HG03066 (cell line): ENCODE results near the gene GTF2IRD1.
"Not testable (repeated sequence)": the region's sequence is repeated elsewhere in the genome, so short reads cannot be mapped to it uniquely, and the experiment has no call there.

Source experiments
- ATAC-seq: cut with Tn5 transposase; IDR thresholded peaks from one replicate; pipeline ENCODE4 v1.9.1; 2021; ENCODE audit warnings: low read depth; ENCODE audit not compliant: unreplicated experiment

Gene GTF2IRD1

GRCh38 chr7:74554178-74554577, 100.5 kb downstream of the GTF2IRD1 start:
- no peak for ATAC-seq

- ATAC-seq, result no peak
Measured at GRCh38 chr7:74560086-74560719, 106.5 kb downstream of the GTF2IRD1 start.

- ATAC-seq, result no peak
Measured at GRCh38 chr7:74561898-74562613, 108.3 kb downstream of the GTF2IRD1 start.

DNA sequence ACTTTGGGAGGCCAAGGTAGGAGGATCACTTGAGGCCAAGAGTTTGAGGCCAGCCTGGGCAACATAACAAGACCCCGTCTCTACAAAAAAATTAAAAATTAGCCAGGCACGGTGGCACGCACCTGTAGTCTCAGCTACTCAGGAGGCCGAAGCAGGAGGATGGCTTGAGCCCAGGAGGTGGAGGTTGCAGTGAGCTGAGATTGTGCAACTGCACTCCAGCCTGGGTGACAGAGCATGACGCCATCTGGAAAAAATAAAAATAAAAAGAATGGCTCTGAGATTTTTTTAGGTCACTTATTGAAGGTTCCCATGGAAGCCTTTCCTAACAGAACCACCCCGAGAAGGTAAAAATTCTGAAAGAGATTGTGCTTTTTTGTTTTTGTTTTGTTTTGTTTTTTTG, 109.9 kb downstream of the GTF2IRD1 start:
- not testable (repeated sequence) for ATAC-seq

- ATAC-seq, result no peak
Measured at GRCh38 chr7:74567318-74567668, 113.6 kb downstream of the GTF2IRD1 start.

GRCh38 chr7:74568658-74569057, 115.0 kb downstream of the GTF2IRD1 start:
- ATAC-seq, result no peak

DNA sequence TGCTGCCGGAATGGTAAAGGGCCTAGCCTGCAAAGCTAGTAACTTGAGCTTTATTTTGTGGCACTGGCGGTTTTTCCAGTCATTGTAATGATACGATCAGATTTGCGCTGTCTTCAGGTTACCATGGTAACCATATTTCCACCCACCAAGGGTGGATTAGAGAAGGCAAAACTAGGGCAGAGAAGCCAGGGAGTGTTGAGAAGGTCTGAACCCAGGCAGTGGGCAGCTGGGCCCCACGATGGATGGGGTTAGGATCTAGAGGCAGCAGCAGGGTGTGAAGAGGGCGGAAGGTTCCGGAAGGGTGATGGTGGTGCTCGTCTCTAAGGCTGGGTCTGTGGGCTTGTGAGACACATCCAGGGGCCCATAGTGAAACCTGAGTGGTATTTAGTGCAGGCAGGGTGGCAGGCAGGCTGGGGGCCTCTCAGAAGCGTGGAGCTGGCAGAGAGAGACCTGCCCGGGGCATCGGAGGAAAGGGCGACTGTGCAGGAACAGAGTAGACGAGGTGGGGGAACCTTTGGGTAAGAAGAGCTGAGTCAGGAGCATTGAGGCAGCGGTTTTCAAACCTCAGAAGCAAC, 115.9 kb downstream of the GTF2IRD1 start:
- ATAC-seq, result no peak

- no peak for ATAC-seq
Measured at GRCh38 chr7:74570533-74571156, 116.9 kb downstream of the GTF2IRD1 start.

DNA sequence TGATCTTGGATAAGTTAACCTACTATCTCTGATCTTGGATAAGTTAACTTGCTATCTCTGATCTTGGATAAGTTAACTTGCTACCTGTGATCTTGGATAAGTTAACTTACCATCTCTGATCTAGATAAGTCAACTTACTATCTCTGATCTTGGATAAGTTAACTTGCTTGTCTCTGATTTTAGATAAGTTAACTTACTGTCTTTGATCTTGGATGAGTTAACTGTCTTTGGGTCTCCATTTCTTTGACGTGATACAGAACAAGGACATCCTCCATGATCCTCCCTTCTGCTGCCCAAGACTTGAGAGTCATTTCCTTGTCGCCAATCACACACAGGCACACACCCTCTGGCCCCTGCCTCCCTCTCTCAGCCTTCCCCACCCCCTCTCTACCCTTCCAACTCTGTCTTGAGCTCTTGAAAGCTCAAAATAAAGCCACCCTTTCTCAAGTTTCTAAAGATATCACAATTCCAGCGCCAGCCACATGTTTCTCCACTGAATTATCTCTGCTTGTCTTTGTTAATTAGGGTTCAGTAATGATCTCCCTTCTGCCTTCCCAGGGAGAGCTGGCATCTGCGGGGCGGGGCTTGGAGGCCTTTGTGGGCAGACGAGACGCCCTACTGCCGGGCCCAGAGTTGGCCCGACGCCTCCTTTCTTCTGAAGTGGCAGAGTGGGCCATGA, 118.7 kb downstream of the GTF2IRD1 start:
- ATAC-seq, result no peak

- ATAC-seq, result no peak
Measured at GRCh38 chr7:74573512-74573911, 119.8 kb downstream of the GTF2IRD1 start.

- no peak for ATAC-seq
Measured at GRCh38 chr7:74575083-74575784, 121.5 kb downstream of the GTF2IRD1 start.

- no peak for ATAC-seq
Measured at GRCh38 chr7:74575811-74576210, 122.1 kb downstream of the GTF2IRD1 start.

- no peak for ATAC-seq
Measured at GRCh38 chr7:74579800-74580685, 126.3 kb downstream of the GTF2IRD1 start.

DNA sequence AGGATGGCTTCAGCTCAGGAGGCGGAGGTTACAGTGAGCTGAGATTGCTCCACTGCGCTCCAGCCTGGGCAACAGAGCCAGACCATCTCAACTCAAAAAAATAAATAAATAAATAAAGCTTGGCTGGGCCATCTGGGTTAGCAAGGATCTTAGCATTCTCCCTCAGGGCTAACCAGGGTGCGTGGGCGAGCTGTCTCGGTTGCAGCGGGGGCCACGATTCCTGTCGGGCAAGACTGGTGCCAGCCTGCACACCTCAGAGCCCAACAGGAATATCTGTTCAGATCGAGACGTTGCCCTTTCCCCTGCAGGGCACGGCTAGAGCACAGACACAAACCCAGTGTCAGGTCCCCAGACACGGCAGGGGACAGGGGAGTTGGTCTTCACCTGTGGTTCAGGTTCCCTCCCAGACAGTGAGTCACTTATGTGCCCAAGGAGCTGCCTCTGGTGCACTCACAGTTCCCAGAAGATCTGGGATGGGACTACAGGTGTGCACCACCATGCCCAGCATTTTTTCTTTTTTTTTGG, 128.3 kb downstream of the GTF2IRD1 start:
- no peak for ATAC-seq

- no peak for ATAC-seq
Measured at GRCh38 chr7:74582447-74583039, 128.8 kb downstream of the GTF2IRD1 start.

GRCh38 chr7:74583630-74584029, 129.9 kb downstream of the GTF2IRD1 start:
- no peak for ATAC-seq

DNA sequence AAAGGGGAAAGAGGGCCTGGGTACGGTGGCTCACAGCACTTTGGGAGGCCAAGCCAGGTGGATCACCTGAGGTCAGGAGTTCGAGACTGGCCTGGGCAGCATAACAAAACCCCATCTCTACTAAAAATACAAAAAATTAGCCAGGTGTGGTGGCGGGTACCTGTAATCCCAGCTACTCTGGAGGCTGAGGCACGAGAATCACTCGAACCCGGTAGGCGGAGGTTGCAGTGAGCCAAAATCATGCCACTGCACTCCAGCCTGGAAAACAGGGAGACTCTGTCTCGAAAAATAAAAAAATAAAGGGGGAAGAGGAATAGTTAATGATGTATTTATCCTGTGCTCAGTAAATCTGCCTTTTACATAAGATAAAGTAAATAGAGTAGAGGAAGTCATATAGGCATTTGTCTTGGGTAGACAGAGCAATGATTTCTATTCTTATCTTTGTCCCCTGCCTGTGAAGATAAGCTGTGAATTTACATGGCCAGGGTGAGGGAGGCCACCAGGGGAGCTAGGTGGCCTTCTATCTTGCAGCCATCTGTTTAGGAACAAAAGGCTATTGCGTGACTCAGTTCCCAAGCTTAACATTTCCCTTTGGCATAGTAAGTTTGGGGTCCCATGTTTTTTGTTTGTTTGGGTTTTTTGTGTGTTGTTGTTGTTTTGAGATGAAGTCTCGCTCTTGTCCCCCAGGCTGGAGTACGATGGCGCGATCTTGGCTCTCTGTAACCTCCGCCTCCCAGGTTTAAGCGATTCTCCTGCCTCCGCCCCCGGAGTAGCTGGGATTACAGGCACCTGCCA, 130.7 kb downstream of the GTF2IRD1 start:
- no peak for ATAC-seq

DNA sequence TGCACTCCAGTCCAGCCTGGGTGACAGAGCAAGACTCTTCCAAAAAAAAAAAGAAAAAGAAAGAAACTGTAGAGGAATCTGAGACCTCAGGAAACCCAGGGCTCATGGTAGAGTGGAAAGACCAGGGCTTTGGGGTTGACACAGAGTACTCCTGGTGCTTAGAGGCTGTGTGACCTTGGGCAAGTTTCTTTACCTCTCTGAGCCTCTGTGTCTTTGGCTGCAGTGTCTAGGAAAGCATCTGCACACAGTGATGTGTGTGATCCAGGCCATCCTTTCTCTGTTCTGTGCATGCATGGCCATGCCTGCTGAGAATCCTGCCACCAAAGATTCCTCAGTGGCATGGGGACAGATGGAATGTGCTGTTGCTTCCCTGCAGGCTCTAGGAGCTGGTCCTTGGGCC, 132.1 kb downstream of the GTF2IRD1 start:
- ATAC-seq, result no peak
